Stimulated activated naive B cell treated with anti-CD40 and anti-IgM and Interleukin-4, amounts not matched to agents 10 μg/mL and 1 μg/mL and 100 μg/mL, for 72 hours (primary cell): ENCODE data around the gene NRGN.

Experiments used
- ATAC-seq, 2 donors: fragments of 150-1000 bp; cut with Tn5 transposase; replicated peaks; 2 replicates each; pipeline ENCODE4 v1.10.0; 2021; ENCODE audit warnings: moderate library complexity in 1 of 2
- DNase-seq: peaks from one replicate; pipeline ENCODE4 v3.0.0; 2021
- H3K27ac Mint-ChIP-seq: one replicate; pipeline ENCODE4 v1.8.0; 2022; ENCODE audit warnings: mild to moderate bottlenecking, mixed read lengths
- H3K27me3 Mint-ChIP-seq, 2 donors: one replicate each; pipeline ENCODE4 v1.8.0; 2022; ENCODE audit warnings: mixed read lengths in 2 of 2
- H3K36me3 Mint-ChIP-seq, 2 donors: one replicate each; pipeline ENCODE4 v1.8.0; 2022; ENCODE audit warnings: mixed read lengths in 2 of 2, mild to moderate bottlenecking in 1 of 2
- H3K4me1 Mint-ChIP-seq, 2 donors: one replicate each; pipeline ENCODE4 v1.8.0; 2022; ENCODE audit warnings: mixed read lengths in 2 of 2, mild to moderate bottlenecking in 1 of 2
- H3K4me3 Mint-ChIP-seq, 2 donors: one replicate each; pipeline ENCODE4 v1.8.0; 2022; ENCODE audit warnings: mild to moderate bottlenecking in 2 of 2, mixed read lengths in 2 of 2, moderate library complexity in 1 of 2
- H3K9me3 Mint-ChIP-seq, 2 donors: one replicate each; pipeline ENCODE4 v1.8.0; 2022; ENCODE audit warnings: mixed read lengths in 2 of 2, mild to moderate bottlenecking in 1 of 2

The NRGN gene

GRCh38 chr11:124757320-124757719 lies 17.6 kb downstream of the NRGN start:
- no peak overlapping the region for H3K27ac Mint-ChIP-seq
- H3K27me3 Mint-ChIP-seq: no peaks in the 10 kb centered on the region
- H3K4me3 Mint-ChIP-seq: no peak overlapping the region
- no peak for DNase-seq
- H3K36me3 Mint-ChIP-seq: peaks cover 0 to 6% of the 10 kb centered on the region in 2 donors
- no peaks in the 10 kb centered on the region for H3K9me3 Mint-ChIP-seq
- H3K4me1 Mint-ChIP-seq: peaks cover 28 to 48% of the 10 kb centered on the region in 2 donors
- ATAC-seq: no peak

DNA sequence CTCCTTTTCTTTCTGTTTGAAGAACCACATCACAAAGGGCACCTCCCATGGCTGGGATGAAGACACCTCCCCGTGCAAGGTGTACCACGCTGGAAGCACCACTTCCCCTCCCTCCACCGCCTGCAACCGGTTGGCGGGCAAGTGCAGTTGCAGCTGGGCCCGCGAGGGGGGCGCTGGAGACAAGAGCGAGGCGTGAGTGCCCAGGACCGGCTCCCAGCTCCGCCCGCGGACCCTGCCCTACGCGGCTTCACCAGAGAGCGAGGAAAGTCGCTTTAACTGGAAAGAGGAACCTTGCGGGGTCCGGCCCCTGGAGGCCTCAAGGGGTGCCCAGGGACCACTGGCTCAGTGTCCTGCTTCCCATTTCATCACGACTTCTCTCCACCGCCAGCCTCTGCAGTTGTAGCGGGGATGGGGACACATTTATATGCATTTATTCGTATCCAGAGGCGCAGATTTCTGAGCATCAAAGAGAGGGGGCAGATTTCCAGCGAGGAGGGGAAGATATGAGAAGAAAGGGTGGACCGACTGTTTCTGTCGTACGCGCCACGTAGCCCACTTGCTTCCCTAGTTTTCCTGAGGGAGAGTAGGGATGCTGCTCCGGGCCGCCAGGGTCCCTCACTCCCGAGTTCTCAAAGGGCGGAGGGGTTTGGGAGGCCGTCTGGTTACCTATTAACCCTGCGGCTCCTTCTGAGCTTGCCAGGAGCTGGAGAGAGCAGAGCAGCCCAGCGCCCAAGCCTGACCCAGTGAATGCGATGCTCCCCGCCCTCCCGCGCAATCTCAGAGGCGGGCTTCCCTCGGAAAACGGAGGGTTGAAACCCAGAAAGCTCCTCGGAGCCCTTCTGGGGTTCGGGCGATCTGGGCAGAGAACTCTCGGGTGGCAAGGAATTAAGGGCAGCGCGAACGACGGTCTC lies 18.9 kb downstream of the NRGN start:
- DNase-seq (peak; percentile 79), ATAC-seq (peak; percentile 73 to 76)
- Mint-ChIP-seq H3K4me3 (peak overlapping the region; percentile 84 to 85), H3K36me3 (peaks cover 0 to 3% of the 10 kb centered on the region in 2 donors), H3K4me1 (peaks cover 31 to 51% of the 10 kb centered on the region in 2 donors), H3K27ac (peak overlapping the region; percentile 89), H3K9me3 (no peaks in the 10 kb centered on the region), H3K27me3 (no peaks in the 10 kb centered on the region)

DNA sequence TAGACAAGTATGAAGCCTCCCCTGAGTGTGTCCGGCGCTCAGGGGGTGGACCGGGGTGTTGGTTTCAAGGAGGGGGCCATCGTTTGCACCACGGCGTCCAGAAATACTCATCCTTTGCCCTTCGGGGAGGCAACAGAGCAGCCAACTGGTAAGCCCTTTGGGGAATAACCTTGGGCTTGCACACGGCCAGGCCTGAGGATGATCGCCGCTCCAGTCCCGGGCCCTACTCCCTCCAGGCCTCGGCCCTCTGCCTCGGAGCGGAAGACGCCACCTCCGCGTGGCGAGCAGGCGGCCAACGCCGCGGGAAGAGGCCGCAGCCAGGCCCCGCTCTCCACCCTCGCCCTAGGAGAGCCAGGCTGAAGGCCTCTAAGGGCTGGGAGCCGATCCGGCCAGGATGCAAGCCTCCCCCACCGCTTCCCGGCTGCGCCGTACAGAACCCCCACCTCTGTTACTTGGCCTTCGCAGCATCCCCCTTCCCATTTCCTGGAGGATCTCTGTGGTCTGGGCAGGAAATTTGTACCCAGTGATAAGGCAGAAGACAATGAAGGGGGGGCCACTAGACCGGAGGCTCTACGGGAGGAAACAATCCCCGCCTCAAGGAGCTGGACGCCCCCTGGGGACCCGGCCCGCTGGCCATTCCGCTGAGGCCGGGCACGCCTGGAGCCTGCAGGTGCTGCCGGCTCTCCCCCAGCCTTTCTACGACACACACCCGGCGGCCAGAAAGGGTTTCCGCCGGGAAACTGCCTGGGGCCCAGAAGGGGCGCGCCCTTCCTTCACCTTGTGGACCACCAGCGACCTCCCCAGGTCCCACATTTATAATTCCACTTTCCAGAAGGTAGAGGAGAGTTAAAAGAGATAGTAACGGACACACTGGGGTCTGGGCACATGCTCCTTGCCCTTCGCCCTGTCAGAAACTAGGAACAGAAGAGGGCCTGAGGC lies 19.8 kb downstream of the NRGN start:
- peak overlapping the region; percentile 84 to 85 for H3K4me3 Mint-ChIP-seq

GRCh38 chr11:124760205-124760652 lies 20.5 kb downstream of the NRGN start:
- Mint-ChIP-seq H3K4me1 (peaks cover 31 to 53% of the 10 kb centered on the region in 2 donors), H3K36me3 (no peaks in the 10 kb centered on the region), H3K27me3 (no peaks in the 10 kb centered on the region), H3K27ac (peak overlapping the region; percentile 84), H3K4me3 (peak overlapping the region; percentile 73 to 81), H3K9me3 (no peaks in the 10 kb centered on the region)
- DNase-seq: peak; percentile 23
- ATAC-seq: peak; percentile 28 to 33

More for the DNA sequence above, 19.8 kb downstream of the NRGN start:
- H3K27me3 Mint-ChIP-seq: no peaks in the 10 kb centered on the region
- ATAC-seq (no peak), DNase-seq (no peak)
- peaks cover 31 to 53% of the 10 kb centered on the region in 2 donors for H3K4me1 Mint-ChIP-seq
- H3K36me3 Mint-ChIP-seq: peaks cover 0 to 1% of the 10 kb centered on the region in 2 donors
- no peaks in the 10 kb centered on the region for H3K9me3 Mint-ChIP-seq
- H3K27ac Mint-ChIP-seq: peak overlapping the region; percentile 84

DNA sequence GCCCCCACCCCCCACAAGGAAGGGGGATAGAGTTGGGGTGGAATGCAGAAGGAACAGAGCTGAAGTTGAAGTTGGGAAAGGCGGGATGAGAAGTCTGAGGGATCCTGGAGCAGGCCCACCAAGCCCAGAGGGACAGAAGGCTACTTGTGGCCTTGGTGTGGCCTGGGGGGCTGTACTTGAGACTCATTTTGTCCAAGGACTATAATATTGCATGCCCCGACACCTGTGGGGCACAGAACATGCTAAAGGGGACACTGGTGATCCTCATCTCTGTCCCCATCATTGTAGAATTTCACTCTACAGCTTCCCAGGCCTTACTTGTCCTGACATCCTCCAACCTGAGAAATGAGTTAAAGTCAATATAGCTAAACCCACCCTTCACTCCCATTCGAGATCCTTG lies 21.1 kb downstream of the NRGN start:
- Mint-ChIP-seq H3K27me3 (no peaks in the 10 kb centered on the region), H3K27ac (no peak overlapping the region), H3K9me3 (no peaks in the 10 kb centered on the region), H3K4me1 (peaks cover 31 to 53% of the 10 kb centered on the region in 2 donors), H3K36me3 (peaks cover 1 to 3% of the 10 kb centered on the region in 2 donors), H3K4me3 (peak overlapping the region; percentile 73 to 81)
- ATAC-seq (no peak), DNase-seq (no peak)

DNA sequence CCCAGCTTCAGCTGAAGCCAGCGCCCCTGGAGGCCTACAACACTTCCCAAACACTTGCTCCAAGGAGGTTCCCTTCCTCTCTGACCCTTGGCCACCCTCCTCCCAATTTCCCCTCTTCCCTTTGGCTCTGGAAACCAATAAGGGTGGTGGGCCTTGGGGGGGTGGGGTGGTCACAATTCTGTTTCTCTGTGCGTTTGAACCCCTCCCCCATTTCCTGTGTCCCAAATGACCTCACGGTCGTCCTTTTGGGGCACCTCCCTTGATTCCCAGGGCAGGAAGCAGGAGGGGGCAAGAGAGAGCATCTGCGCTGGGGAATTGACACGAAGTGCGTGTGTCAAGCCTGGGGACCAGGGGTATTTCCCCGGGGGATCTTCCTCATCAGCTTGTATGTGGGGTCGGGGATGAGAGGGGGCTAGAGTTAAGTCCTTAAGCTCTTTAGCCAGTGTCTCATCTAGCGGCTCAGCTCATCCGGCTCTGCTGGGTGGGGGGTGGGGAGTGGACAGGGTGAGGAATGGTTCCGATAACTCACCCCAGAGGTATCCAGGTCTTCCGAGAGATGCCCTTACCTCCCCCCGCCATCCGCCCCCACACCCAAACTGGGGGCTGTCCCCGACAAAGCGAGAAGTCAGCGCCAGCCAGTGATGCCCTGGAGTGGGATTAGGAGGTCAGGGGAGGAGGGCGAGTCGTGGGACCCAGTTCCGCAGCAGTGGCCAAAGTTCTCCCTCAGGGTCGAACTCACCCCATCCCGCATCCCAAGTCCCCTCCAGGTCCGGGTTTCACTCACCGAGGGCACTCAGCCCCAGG lies 21.8 kb downstream of the NRGN start:
- ATAC-seq: peak in 1 of 2 donors; percentile 11
- Mint-ChIP-seq H3K27me3 (no peaks in the 10 kb centered on the region), H3K36me3 (peaks cover 1 to 8% of the 10 kb centered on the region in 2 donors)

DNA sequence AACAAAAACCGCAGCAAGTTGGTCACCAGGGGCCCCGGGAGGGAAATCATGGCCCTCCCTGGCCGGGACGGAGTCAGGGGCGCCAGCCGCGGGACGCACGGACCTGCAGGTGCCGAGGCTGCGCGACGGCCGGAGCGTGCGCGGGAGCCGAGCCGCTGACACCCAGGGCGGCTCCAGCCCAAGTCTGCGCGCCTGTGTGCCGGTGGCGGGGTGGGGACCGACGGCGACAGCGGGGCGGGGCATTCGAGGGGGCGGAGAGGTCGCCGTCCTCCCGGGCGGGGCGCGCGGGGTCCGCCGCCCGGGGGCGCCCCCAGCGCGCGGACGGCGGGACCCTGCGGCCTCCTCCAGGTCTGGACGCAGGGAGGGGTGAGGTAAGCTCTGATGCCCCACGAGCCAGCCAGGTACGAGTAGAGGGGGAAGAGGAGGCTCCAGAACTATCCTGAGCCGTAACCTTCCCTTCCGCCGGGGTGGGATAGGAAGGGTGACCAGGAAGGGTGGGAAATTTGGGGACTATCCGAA lies 22.4 kb downstream of the NRGN start, which contains the start of gene ESAM:
Gene ESAM (minus strand): TSS at position 186 of the 519 bp plus-strand sequence. CDS start 136 bp downstream, at position 50.
- peak within 1 kb of the TSS; percentile 83 to 95 for H3K4me3 Mint-ChIP-seq
- peaks cover 31 to 53% of the 10 kb centered on the region in 2 donors for H3K4me1 Mint-ChIP-seq
- peak within 1 kb of the TSS; percentile 86 for H3K27ac Mint-ChIP-seq
- ATAC-seq: peak; percentile 65 to 72
- no peaks in the 10 kb centered on the region for H3K27me3 Mint-ChIP-seq
- DNase-seq: peak; percentile 50
- peaks cover 4 to 12% of the 10 kb centered on the region in 2 donors for H3K36me3 Mint-ChIP-seq
- no peaks in the 10 kb centered on the region for H3K9me3 Mint-ChIP-seq

More for the DNA sequence above, 21.8 kb downstream of the NRGN start:
- Mint-ChIP-seq H3K9me3 (no peaks in the 10 kb centered on the region), H3K4me1 (peaks cover 31 to 53% of the 10 kb centered on the region in 2 donors), H3K4me3 (peak overlapping the region; percentile 83 to 95), H3K27ac (peak overlapping the region; percentile 84)
- DNase-seq: no peak

DNA sequence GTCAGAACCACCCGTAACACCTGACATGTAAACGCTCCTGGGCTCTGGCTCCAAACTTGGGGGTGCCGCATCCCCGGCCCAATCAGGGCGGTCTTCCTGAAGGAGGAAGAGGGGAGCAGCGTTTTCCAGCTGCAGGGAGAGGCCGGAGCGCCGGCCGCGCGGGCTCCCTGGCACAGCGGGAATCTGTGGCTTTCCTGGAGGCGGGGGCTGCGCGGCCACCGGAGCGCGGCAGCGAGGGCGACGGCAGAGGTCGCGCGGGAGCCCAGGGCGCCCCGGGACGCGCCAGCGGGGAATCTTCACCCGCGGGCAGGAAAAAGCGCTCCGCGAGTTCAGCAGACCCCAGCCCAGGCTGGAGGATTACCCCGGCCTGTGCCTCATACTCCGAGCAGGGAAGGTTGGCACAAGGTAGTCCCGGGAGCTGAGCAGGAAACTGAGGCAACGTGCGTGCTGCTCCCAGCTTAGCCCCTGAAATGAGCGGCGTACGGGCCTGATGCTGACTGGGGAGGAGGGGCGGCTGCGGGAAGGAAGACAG lies 22.9 kb downstream of the NRGN start:
- no peaks in the 10 kb centered on the region for H3K9me3 Mint-ChIP-seq
- peak overlapping the region; percentile 86 for H3K27ac Mint-ChIP-seq
- ATAC-seq (peak; percentile 8 to 18), DNase-seq (no peak)
- peaks cover 31 to 53% of the 10 kb centered on the region in 2 donors for H3K4me1 Mint-ChIP-seq
- H3K36me3 Mint-ChIP-seq: peaks cover 4 to 12% of the 10 kb centered on the region in 2 donors
- H3K27me3 Mint-ChIP-seq: no peaks in the 10 kb centered on the region
- H3K4me3 Mint-ChIP-seq: peak overlapping the region; percentile 83 to 95

GRCh38 chr11:124763156-124763947 lies 23.6 kb downstream of the NRGN start:
- H3K4me3 Mint-ChIP-seq: peak overlapping the region; percentile 83 to 95
- H3K4me1 Mint-ChIP-seq: peaks cover 29 to 48% of the 10 kb centered on the region in 2 donors
- peaks cover 6 to 13% of the 10 kb centered on the region in 2 donors for H3K36me3 Mint-ChIP-seq
- H3K9me3 Mint-ChIP-seq: no peaks in the 10 kb centered on the region
- H3K27ac Mint-ChIP-seq: peak overlapping the region; percentile 86
- DNase-seq: peak; percentile 68
- peak; percentile 24 to 37 for ATAC-seq
- H3K27me3 Mint-ChIP-seq: no peaks in the 10 kb centered on the region

GRCh38 chr11:124766156-124766555 lies 26.4 kb downstream of the NRGN start:
- DNase-seq (no peak), ATAC-seq (no peak)
- Mint-ChIP-seq H3K9me3 (no peaks in the 10 kb centered on the region), H3K4me1 (peaks cover 13 to 20% of the 10 kb centered on the region in 2 donors), H3K4me3 (no peak overlapping the region), H3K27ac (no peak overlapping the region), H3K27me3 (no peaks in the 10 kb centered on the region), H3K36me3 (peaks cover 12 to 17% of the 10 kb centered on the region in 2 donors)

DNA sequence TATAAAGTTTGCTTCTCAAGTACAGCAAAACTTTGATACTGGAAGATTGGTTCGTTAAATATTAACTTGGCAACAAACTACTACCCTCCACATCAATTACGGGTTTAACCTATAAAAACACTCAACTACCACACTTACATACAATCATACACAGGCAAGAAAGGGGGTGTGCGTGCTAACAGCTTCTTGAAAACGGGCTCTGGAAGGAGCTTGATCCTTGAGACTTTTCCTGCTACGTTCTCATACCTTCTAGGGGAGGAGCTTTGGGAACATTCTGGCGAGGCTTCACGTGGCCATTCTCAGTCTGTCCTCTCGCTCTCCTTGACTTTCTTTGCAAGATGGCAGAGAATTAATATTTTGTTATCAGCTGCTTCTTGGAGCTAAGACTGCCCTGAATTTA lies 29.2 kb downstream of the NRGN start:
- Mint-ChIP-seq H3K4me3 (no peak overlapping the region), H3K27ac (no peak overlapping the region), H3K4me1 (no peaks in the 10 kb centered on the region), H3K27me3 (no peaks in the 10 kb centered on the region), H3K9me3 (no peaks in the 10 kb centered on the region), H3K36me3 (peaks cover 22 to 29% of the 10 kb centered on the region in 2 donors)
- no peak for ATAC-seq
- DNase-seq: no peak
